Testis (tissue), 2 donors: ENCODE data around the gene HTN1.
"Not testable (repeated sequence)": the region's sequence is repeated elsewhere in the genome, so short reads cannot be mapped to it uniquely, and the experiment has no call there.

Source experiments
- CTCF ChIP-seq, 3 experiments: fragments of 450-650 bp in 2 of 3; fragments of 200-600 bp in 1 of 3; sonication (generic) in 1 of 3; IDR thresholded peaks; one replicate each; pipeline ENCODE4 v1.5.1; 2016 to 2019; ENCODE audit warnings: antibody characterized with exemption in 3 of 3, mild to moderate bottlenecking in 2 of 3, moderate library complexity in 1 of 3
- POLR2A ChIP-seq: fragments of 450-650 bp; IDR thresholded peaks from one replicate; pipeline ENCODE4 v1.6.1; 2017; ENCODE audit warnings: antibody characterized with exemption, mild to moderate bottlenecking, moderate library complexity

GRCh38 chr4:70039928-70040327 lies 10.3 kb upstream of the HTN1 start:
- TF ChIP-seq CTCF (IDR thresholded peaks at IDR 0.05); POLR2A: not testable (repeated sequence)
